HEK293 (cell line): Measurements from ENCODE around the gene SFSWAP.
A peak's percentile ranks its signal among the peaks of the same experiment; 100 is the strongest.

Experiments
- CTCF ChIA-PET: fragments of 350-600 bp; formaldehyde crosslinking; extraction: SDS; loops from one replicate; lab custom pipeline; 2021; ENCODE audit warnings: antibody characterized with exemption; lab: Yijun Ruan, JAX
- POLR2A ChIA-PET: fragments of 300-600 bp; formaldehyde crosslinking; extraction: SDS; loops from one replicate; lab custom pipeline; 2020; ENCODE audit warnings: antibody characterized with exemption, inconsistent platforms; lab: Yijun Ruan, JAX
- H3K27ac ChIP-seq: fragments of 200-500 bp; sonication (Bioruptor generic); 2 replicates; pipeline ENCODE4 v1.5.1; 2014; ENCODE audit warnings: low read depth, low read length, control low read depth, inconsistent platforms; ENCODE audit errors: extremely low read depth
- H3K36me3 ChIP-seq, 2 experiments: fragments of 200-500 bp in 1 of 2; sonication (Bioruptor generic) in 1 of 2; 1 replicate in 1 of 2; 2 replicates in 1 of 2; pipeline ENCODE4 v1.5.1; 2014 to 2017; ENCODE audit warnings: inconsistent platforms in 2 of 2, low read length in 2 of 2; ENCODE audit not compliant: control insufficient read depth in 2 of 2, insufficient read depth in 1 of 2
- H3K4me1 ChIP-seq: fragments of 200-500 bp; sonication (Bioruptor generic); 2 replicates; pipeline ENCODE4 v1.5.1; 2014; ENCODE audit warnings: mild to moderate bottlenecking, low read length, inconsistent platforms; ENCODE audit not compliant: control insufficient read depth, insufficient read depth
- H3K4me3 ChIP-seq: 2 replicates; pipeline ENCODE4 v1.5.1; 2011; ENCODE audit warnings: low read depth, mild to moderate bottlenecking, control low read depth, low read length, moderate library complexity
- H3K9me3 ChIP-seq: fragments of 200-500 bp; sonication (Bioruptor generic); 2 replicates; pipeline ENCODE4 v1.5.1; 2014; ENCODE audit warnings: low read depth, low read length, inconsistent platforms; ENCODE audit not compliant: control insufficient read depth, insufficient read depth
- EGR2 ChIP-seq: fragments of 450-650 bp; formaldehyde crosslinking; IDR thresholded peaks from 2 replicates; pipeline ENCODE4 v1.5.1; 2016; ENCODE audit warnings: low read depth, missing biosample characterization, missing genetic modification characterization
- HOXC10 ChIP-seq: sonication (generic); formaldehyde crosslinking; IDR thresholded peaks from 2 replicates; pipeline ENCODE4 v1.8.1; 2023; ENCODE audit warnings: mild to moderate bottlenecking, missing genetic modification reagents
- TRIM28 ChIP-seq: IDR thresholded peaks from 2 replicates; pipeline ENCODE4 v1.6.1; 2011; ENCODE audit warnings: low read length, control low read depth, borderline replicate concordance
- ZNF239 ChIP-seq: fragments of 450-650 bp; formaldehyde crosslinking; IDR thresholded peaks from 2 replicates; pipeline ENCODE4 v1.5.1; 2016; ENCODE audit warnings: missing biosample characterization, missing genetic modification characterization
- ZNF335 ChIP-seq: fragments of 450-650 bp; formaldehyde crosslinking; conservative IDR thresholded peaks from 2 replicates; pipeline ENCODE4 v1.5.1; 2016; ENCODE audit warnings: missing biosample characterization, missing genetic modification characterization
- ZNF394 ChIP-seq: fragments of 450-650 bp; formaldehyde crosslinking; IDR thresholded peaks from 2 replicates; pipeline ENCODE4 v1.5.1; 2016; ENCODE audit warnings: missing biosample characterization, missing genetic modification characterization, mild to moderate bottlenecking, moderate library complexity, borderline replicate concordance
- ZNF426 ChIP-seq: fragments of 450-650 bp; formaldehyde crosslinking; IDR thresholded peaks from 2 replicates; pipeline ENCODE4 v1.5.1; 2017; ENCODE audit warnings: missing biosample characterization, missing genetic modification characterization, mild to moderate bottlenecking, inconsistent platforms, moderate library complexity
- ZNF510 ChIP-seq: fragments of 450-650 bp; formaldehyde crosslinking; IDR thresholded peaks from 2 replicates; pipeline ENCODE4 v1.5.1; 2018; ENCODE audit warnings: mild to moderate bottlenecking, missing genetic modification characterization, missing biosample characterization; ENCODE audit not compliant: insufficient replicate concordance
- ZNF549 ChIP-seq: fragments of 450-650 bp; IDR thresholded peaks from 2 replicates; pipeline ENCODE4 v1.5.1; 2018; ENCODE audit warnings: missing biosample characterization, missing genetic modification characterization, mild to moderate bottlenecking, inconsistent platforms, moderate library complexity
- ZNF558 ChIP-seq: fragments of 450-650 bp; formaldehyde crosslinking; IDR thresholded peaks from 2 replicates; pipeline ENCODE4 v1.5.1; 2016; ENCODE audit warnings: missing biosample characterization, missing genetic modification characterization
- ZNF610 ChIP-seq: fragments of 450-650 bp; formaldehyde crosslinking; IDR thresholded peaks from 2 replicates; pipeline ENCODE4 v1.5.1; 2016; ENCODE audit warnings: missing biosample characterization, missing genetic modification characterization, borderline replicate concordance
- ZXDB ChIP-seq: fragments of 450-650 bp; formaldehyde crosslinking; IDR thresholded peaks from 2 replicates; pipeline ENCODE4 v1.5.1; 2016; ENCODE audit warnings: missing biosample characterization, missing genetic modification characterization
- TF ChIP-seq, protein P1 (sequence below): fragments of 450-650 bp; formaldehyde crosslinking; conservative IDR thresholded peaks from 2 replicates; pipeline ENCODE4 v1.5.1; 2016; ENCODE audit warnings: low read depth, missing biosample characterization, missing genetic modification characterization
- TF ChIP-seq, protein P2 (sequence below): fragments of 450-650 bp; formaldehyde crosslinking; IDR thresholded peaks from 2 replicates; pipeline ENCODE4 v1.5.1; 2017; ENCODE audit warnings: missing biosample characterization, missing genetic modification characterization
- TF ChIP-seq, protein P3 (sequence below): fragments of 450-650 bp; IDR thresholded peaks from 2 replicates; pipeline ENCODE4 v1.5.1; 2018; ENCODE audit warnings: missing biosample characterization, mild to moderate bottlenecking, missing genetic modification characterization
- TF ChIP-seq, protein P4 (sequence below): fragments of 450-650 bp; formaldehyde crosslinking; IDR thresholded peaks from 2 replicates; pipeline ENCODE4; 2016; ENCODE audit warnings: missing biosample characterization, missing genetic modification characterization
- TF ChIP-seq, protein P5 (sequence below): fragments of 450-650 bp; formaldehyde crosslinking; IDR thresholded peaks from 2 replicates; pipeline ENCODE4 v1.5.1; 2016; ENCODE audit warnings: missing biosample characterization, missing genetic modification characterization, borderline replicate concordance

SFSWAP gene

DNA sequence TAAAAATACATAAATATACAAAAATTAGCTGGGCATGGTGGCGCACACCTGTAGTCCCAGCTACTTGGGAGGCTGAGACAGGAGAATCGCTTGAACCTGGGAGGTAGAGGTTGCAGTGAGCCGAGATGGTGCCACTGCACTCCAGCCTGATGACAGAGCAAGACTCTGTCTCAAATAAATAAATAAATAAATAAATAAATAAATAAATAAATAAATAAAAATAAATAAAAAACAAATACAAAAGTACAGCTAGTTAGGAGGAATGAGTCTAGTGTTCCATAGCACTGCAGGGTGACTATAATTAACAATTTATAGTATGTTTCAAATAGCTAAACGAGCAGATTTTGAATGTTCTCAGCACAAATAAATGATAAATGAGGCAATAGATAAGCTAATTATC lies 4.2 kb upstream of the SFSWAP start (continued):
- TF ChIP-seq, protein P1, sequence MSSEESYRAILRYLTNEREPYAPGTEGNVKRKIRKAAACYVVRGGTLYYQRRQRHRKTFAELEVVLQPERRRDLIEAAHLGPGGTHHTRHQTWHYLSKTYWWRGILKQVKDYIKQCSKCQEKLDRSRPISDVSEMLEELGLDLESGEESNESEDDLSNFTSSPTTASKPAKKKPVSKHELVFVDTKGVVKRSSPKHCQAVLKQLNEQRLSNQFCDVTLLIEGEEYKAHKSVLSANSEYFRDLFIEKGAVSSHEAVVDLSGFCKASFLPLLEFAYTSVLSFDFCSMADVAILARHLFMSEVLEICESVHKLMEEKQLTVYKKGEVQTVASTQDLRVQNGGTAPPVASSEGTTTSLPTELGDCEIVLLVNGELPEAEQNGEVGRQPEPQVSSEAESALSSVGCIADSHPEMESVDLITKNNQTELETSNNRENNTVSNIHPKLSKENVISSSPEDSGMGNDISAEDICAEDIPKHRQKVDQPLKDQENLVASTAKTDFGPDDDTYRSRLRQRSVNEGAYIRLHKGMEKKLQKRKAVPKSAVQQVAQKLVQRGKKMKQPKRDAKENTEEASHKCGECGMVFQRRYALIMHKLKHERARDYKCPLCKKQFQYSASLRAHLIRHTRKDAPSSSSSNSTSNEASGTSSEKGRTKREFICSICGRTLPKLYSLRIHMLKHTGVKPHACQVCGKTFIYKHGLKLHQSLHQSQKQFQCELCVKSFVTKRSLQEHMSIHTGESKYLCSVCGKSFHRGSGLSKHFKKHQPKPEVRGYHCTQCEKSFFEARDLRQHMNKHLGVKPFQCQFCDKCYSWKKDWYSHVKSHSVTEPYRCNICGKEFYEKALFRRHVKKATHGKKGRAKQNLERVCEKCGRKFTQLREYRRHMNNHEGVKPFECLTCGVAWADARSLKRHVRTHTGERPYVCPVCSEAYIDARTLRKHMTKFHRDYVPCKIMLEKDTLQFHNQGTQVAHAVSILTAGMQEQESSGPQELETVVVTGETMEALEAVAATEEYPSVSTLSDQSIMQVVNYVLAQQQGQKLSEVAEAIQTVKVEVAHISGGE (tag by site-specific recombination) = peak; percentile 60
- TF ChIP-seq ZNF394 (tag by site-specific recombination) = peak; percentile 83; the same call in 1 of the 2 replicates
- peak; percentile 31 for TF ChIP-seq ZNF510 (tag by site-specific recombination)

DNA sequence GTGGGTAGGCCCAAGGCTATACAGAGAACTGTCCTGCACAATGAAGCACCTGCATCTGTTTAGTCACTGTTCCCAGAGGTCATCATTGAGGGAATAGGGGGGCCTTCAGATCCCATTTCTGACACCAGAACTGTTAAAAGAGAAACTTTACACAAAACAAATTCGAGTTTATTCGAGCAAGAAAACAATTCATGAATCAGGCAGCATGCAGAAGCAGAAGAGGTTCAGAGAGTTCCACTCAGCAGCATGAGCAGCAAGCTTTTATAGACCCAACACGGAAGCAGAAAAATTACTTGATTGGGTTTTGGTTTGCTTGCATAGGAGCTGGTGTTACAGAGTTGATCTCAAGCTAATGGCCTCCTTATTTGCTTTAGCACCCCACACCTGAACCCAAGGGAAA lies 1.7 kb upstream of the SFSWAP start:
- TF ChIP-seq ZNF549 (tag by site-specific recombination) = peak; percentile 96
- TF ChIP-seq ZNF558 (tag by site-specific recombination) = no peak
- TF ChIP-seq, protein P2, sequence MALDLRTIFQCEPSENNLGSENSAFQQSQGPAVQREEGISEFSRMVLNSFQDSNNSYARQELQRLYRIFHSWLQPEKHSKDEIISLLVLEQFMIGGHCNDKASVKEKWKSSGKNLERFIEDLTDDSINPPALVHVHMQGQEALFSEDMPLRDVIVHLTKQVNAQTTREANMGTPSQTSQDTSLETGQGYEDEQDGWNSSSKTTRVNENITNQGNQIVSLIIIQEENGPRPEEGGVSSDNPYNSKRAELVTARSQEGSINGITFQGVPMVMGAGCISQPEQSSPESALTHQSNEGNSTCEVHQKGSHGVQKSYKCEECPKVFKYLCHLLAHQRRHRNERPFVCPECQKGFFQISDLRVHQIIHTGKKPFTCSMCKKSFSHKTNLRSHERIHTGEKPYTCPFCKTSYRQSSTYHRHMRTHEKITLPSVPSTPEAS (tag by site-specific recombination) = no peak
- Histone ChIP-seq H3K4me1 (peaks cover 2% of the 10 kb centered on the region; the same call in 1 of the 2 replicates), H3K9me3 (no peaks in the 10 kb centered on the region), H3K36me3 (peaks cover 4 to 11% of the 10 kb centered on the region in 2 experiments; a peak in 2 of 3 replicates), H3K4me3 (no peak overlapping the region), H3K27ac (no peak overlapping the region)
- ChIA-PET POLR2A (interaction anchor here (0.6 kb wide), 1 partner anchor 56 kb away, joined by 4 read pairs; no protein-coding TSS in a partner anchor), CTCF (no interaction called here)

DNA sequence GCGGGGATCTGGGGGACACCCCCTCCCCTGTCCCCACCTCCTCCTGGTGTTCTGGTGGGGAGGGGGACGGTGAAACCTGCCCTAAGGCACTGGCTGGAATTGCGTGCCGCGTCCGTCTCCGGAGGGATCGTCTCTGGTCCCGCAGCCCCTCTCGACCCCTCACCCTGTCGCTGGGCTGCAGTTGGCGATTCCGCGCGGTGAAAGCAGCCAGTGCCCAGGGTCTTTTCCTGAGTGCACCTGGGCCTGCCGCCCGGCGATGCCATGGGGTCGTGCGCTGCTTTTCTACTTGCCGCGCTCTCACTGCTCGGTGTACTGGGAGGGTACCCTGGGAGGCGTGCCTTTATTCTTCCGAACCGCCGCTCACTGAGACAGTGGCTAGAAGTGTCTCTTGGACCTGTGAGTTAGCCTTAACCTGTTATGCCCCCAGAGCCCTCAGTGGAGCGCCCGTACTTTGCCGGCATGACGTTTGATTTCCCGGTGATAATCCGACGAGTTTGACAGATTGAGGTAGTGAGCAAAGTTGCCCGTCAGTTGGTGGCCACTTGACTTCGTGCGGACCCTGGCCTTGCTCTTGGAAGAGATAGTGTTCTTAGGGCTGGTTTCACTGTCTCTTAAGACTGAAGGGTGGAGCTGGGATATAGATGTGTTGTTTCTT lies 788 bp downstream of the SFSWAP start:
- H3K4me1 ChIP-seq = peaks cover 2% of the 10 kb centered on the region; the same call in 1 of the 2 replicates
- POLR2A ChIA-PET = interaction anchor here (0.7 to 0.9 kb wide), 2 partner anchors 26 to 679 kb away, joined by 3 to 4 read pairs; no protein-coding TSS in a partner anchor

DNA sequence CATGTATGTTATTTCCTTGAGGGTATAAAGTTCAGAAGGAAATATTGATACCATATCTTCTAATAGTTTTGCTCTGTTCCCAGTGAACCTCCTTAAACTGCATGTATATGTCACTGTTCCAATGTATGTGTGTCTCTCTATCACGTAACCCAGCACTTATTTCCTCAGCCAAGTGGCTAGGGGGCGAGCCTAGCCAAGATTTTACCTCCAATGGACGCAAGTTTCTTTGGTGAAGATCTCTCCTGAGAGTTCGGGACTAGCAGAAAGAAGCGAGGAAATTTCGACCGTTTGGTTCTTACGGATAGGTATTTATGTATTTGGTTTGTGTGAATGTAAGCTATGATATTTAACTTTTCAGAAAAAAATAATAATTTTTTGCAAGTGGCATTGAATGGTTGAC lies 2.5 kb downstream of the SFSWAP start:
- POLR2A ChIA-PET = no interaction called here
- H3K27ac ChIP-seq = no peak overlapping the region
- CTCF ChIA-PET = no interaction called here
- H3K4me3 ChIP-seq = no peak overlapping the region
- H3K36me3 ChIP-seq = peaks cover 42 to 52% of the 10 kb centered on the region in 2 experiments
- peaks cover 2% of the 10 kb centered on the region; the same call in 1 of the 2 replicates for H3K4me1 ChIP-seq
- no peaks in the 10 kb centered on the region for H3K9me3 ChIP-seq
- TF ChIP-seq HOXC10 (CRISPR knock-in tag) = no peak
- no peak for TF ChIP-seq ZNF239 (tag by site-specific recombination)
- TF ChIP-seq EGR2 (tag by site-specific recombination) = no peak
- TF ChIP-seq, protein P3, sequence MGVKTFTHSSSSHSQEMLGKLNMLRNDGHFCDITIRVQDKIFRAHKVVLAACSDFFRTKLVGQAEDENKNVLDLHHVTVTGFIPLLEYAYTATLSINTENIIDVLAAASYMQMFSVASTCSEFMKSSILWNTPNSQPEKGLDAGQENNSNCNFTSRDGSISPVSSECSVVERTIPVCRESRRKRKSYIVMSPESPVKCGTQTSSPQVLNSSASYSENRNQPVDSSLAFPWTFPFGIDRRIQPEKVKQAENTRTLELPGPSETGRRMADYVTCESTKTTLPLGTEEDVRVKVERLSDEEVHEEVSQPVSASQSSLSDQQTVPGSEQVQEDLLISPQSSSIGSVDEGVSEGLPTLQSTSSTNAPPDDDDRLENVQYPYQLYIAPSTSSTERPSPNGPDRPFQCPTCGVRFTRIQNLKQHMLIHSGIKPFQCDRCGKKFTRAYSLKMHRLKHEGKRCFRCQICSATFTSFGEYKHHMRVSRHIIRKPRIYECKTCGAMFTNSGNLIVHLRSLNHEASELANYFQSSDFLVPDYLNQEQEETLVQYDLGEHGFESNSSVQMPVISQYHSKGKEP (tag by site-specific recombination) = no peak
- no peak for TF ChIP-seq ZNF610
- no peak for TF ChIP-seq TRIM28
- TF ChIP-seq ZNF426 = no peak
- TF ChIP-seq, protein P4, sequence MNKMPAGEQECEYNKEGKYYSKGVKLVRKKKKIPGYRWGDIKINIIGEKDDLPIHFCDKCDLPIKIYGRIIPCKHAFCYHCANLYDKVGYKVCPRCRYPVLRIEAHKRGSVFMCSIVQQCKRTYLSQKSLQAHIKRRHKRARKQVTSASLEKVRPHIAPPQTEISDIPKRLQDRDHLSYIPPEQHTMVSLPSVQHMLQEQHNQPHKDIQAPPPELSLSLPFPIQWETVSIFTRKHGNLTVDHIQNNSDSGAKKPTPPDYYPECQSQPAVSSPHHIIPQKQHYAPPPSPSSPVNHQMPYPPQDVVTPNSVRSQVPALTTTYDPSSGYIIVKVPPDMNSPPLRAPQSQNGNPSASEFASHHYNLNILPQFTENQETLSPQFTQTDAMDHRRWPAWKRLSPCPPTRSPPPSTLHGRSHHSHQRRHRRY (tag by site-specific recombination) = no peak
- no peak for TF ChIP-seq ZXDB (tag by site-specific recombination)

More for the DNA sequence above, 788 bp downstream of the SFSWAP start:
- Histone ChIP-seq H3K4me3 (peak overlapping the region; percentile 97), H3K36me3 (peaks cover 28 to 36% of the 10 kb centered on the region in 2 experiments), H3K9me3 (no peaks in the 10 kb centered on the region), H3K27ac (peak overlapping the region; percentile 98; the same call in 1 of the 2 replicates)
- CTCF ChIA-PET = interaction anchor here (0.6 kb wide), 1 partner anchor 26 kb away, joined by 3 read pairs; no protein-coding TSS in a partner anchor
- peak; percentile 7; the same call in 1 of the 2 replicates for TF ChIP-seq ZNF335 (tag by site-specific recombination)
- TF ChIP-seq, protein P5, sequence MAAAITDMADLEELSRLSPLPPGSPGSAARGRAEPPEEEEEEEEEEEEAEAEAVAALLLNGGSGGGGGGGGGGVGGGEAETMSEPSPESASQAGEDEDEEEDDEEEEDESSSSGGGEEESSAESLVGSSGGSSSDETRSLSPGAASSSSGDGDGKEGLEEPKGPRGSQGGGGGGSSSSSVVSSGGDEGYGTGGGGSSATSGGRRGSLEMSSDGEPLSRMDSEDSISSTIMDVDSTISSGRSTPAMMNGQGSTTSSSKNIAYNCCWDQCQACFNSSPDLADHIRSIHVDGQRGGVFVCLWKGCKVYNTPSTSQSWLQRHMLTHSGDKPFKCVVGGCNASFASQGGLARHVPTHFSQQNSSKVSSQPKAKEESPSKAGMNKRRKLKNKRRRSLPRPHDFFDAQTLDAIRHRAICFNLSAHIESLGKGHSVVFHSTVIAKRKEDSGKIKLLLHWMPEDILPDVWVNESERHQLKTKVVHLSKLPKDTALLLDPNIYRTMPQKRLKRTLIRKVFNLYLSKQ (tag by site-specific recombination) = no peak
